HepG2 (cell line): ENCODE results near the gene NPB. TPM values are rescaled to one million over a fixed set of nuclear protein-coding genes. Genes with fewer than 3 reads are reported as not detected.

ENCODE experiments used
- AHR ChIP-seq: IDR thresholded peaks from 2 replicates; pipeline ENCODE4 v1.6.1; 2018; ENCODE audit warnings: missing genetic modification reagents, missing compliant biosample characterization
- ARNTL ChIP-seq: sonication (generic); formaldehyde crosslinking; IDR thresholded peaks from 2 replicates; pipeline ENCODE4 v1.4.0; 2020; ENCODE audit warnings: mild to moderate bottlenecking, missing genetic modification reagents
- BORCS8-MEF2B ChIP-seq: sonication (generic); formaldehyde crosslinking; IDR thresholded peaks from 2 replicates; pipeline ENCODE4 v1.8.0; 2022; ENCODE audit warnings: mild to moderate bottlenecking, missing genetic modification reagents
- CAMTA2 ChIP-seq: sonication (generic); formaldehyde crosslinking; IDR thresholded peaks from 2 replicates; pipeline ENCODE4 v1.4.0; 2020; ENCODE audit warnings: mild to moderate bottlenecking, missing genetic modification reagents, borderline replicate concordance
- ERF ChIP-seq: IDR thresholded peaks from 2 replicates; pipeline ENCODE4 v1.6.1; 2018; ENCODE audit warnings: missing biosample characterization, missing genetic modification reagents
- HMG20B ChIP-seq: conservative IDR thresholded peaks from 2 replicates; pipeline ENCODE4 v1.6.1; 2016; ENCODE audit warnings: missing genetic modification reagents, missing compliant biosample characterization
- IRX3 ChIP-seq: sonication (generic); formaldehyde crosslinking; IDR thresholded peaks from 2 replicates; pipeline ENCODE4 v1.8.1; 2023; ENCODE audit warnings: mild to moderate bottlenecking, low read depth, missing genetic modification reagents, borderline replicate concordance
- MAFG ChIP-seq: sonication (generic); formaldehyde crosslinking; IDR thresholded peaks from 2 replicates; pipeline ENCODE4 v1.5.1; 2020; ENCODE audit warnings: mild to moderate bottlenecking, missing genetic modification reagents
- NCOA2 ChIP-seq: sonication (generic); formaldehyde crosslinking; IDR thresholded peaks from 2 replicates; pipeline ENCODE4 v1.8.0; 2022; ENCODE audit warnings: inconsistent platforms
- NFE2 ChIP-seq: sonication (generic); formaldehyde crosslinking; IDR thresholded peaks from 2 replicates; pipeline ENCODE4 v1.4.0; 2020; ENCODE audit warnings: missing genetic modification reagents
- SSRP1 ChIP-seq: IDR thresholded peaks from 2 replicates; pipeline ENCODE4 v1.6.1; 2016; ENCODE audit warnings: control low read depth
- ZBTB8A ChIP-seq: sonication (generic); formaldehyde crosslinking; IDR thresholded peaks from 2 replicates; pipeline ENCODE4 v1.4.0; 2020; ENCODE audit warnings: mild to moderate bottlenecking, low read depth, missing genetic modification reagents, borderline replicate concordance
- ZNF329 ChIP-seq: sonication (generic); formaldehyde crosslinking; IDR thresholded peaks from 2 replicates; pipeline ENCODE4 v1.9.0; 2021; ENCODE audit warnings: low read depth, mild to moderate bottlenecking, missing genetic modification reagents
- ZNF558 ChIP-seq: sonication (generic); formaldehyde crosslinking; IDR thresholded peaks from 2 replicates; pipeline ENCODE4 v1.9.0; 2022; ENCODE audit warnings: mild to moderate bottlenecking, missing genetic modification reagents, borderline replicate concordance
- ZNF672 ChIP-seq: sonication (generic); formaldehyde crosslinking; IDR thresholded peaks from 2 replicates; pipeline ENCODE4 v1.8.1; 2022; ENCODE audit warnings: missing genetic modification reagents
- ZNF720 ChIP-seq: sonication (generic); formaldehyde crosslinking; IDR thresholded peaks from 2 replicates; pipeline ENCODE4 v1.4.0; 2020; ENCODE audit warnings: missing genetic modification reagents
- ZSCAN22 ChIP-seq: sonication (generic); formaldehyde crosslinking; IDR thresholded peaks from 2 replicates; pipeline ENCODE4 v1.4.0; 2020; ENCODE audit warnings: mild to moderate bottlenecking, missing genetic modification reagents
- polyA plus RNA-seq, 8 experiments: library from polyadenylated mRNA; depleted of rRNA in 3 of 8; stranded (reverse) in 7 of 8; unstranded in 1 of 8; fragments of >200 nt; fragmentation: Illumina TruSeq in 4 of 8; extraction: Trizol in 4 of 8; gene quantifications; 2 replicates each; pipeline versions ENCODE4 v1.2.1 to v1.2.3, GENCODE V29; 2011 to 2016; ENCODE audit warnings: low read depth in 4 of 8, missing spikeins in 1 of 8, mixed read lengths in 1 of 8; ENCODE audit not compliant: insufficient read depth in 1 of 8
- total RNA-seq, 5 experiments: library from RNA; depleted of rRNA; stranded (reverse); fragments of >200 nt; fragmentation: Illumina TruSeq; extraction: Trizol; gene quantifications; 2 replicates each; pipeline ENCODE4 v1.2.3, GENCODE V29; 2016; ENCODE audit warnings: low read depth in 1 of 5
- TF ChIP-seq, protein P1 (sequence below): sonication (generic); formaldehyde crosslinking; IDR thresholded peaks from 2 replicates; pipeline ENCODE4 v1.9.0; 2021; ENCODE audit warnings: missing genetic modification reagents, mild to moderate bottlenecking, borderline replicate concordance
- TF ChIP-seq, protein P2 (sequence below): sonication (generic); formaldehyde crosslinking; IDR thresholded peaks from 2 replicates; pipeline ENCODE4 v1.8.1; 2023; ENCODE audit warnings: missing genetic modification reagents, mild to moderate bottlenecking, borderline replicate concordance

Gene NPB
- total and polyA plus RNA-seq, 2 of the 13 experiments (the other 11 are each of a cell fraction or from before 2014, with no cell fraction given) = 0.11 to 0.93 TPM

DNA sequence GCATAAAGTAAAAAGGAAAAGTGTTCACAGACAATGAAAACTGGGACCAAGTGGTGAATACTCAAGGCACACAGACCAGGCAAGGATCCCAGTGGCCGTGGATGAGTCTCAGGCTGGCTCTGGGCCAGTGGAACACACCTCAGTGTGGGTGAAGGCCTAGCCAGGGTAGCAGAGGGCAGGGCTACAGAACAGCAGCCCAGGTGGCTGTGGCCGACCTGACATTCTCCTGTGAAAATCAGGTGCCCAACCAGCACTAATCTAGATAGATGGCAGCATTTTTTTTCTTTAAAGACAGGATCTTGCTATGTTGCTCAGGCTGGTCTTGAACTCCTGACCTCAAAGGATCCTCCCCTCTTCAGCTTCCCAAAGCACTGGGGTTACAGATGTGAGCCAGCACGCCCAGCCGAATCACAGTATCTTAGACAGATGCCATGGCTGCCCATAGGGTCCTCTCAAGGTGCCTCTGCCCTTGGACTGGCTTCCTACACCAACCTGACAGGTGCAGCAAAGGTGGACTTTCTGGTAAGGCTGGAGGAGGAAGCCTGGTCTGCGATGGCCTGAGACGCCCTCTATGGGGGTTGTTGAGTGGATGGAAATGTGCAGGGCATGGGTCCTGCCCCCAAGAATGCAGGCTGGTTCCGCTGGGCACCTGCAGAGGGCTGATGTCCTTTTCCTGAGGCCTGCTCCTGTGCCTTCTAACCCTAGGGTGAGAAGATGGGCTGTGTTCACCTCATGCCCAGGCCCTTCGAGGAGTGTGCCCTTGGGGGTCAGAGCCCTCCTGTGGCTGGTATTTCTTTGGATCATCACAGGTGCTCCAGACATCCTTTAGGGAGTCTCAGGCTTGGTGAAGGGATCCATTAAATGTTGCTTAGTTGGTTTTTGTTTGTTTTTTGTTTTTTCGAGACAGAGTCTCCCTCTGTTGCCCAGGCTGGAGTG, 37.9 kb upstream of the NPB start (continued):
- no peak for TF ChIP-seq MAFG
- TF ChIP-seq ZNF558 (CRISPR knock-in tag) = no peak
- no peak for TF ChIP-seq NCOA2 (CRISPR knock-in tag)
- no peak for TF ChIP-seq ARNTL (CRISPR knock-in tag)
- no peak for TF ChIP-seq IRX3 (CRISPR knock-in tag)
- TF ChIP-seq HMG20B (CRISPR knock-in tag) = no peak
- no peak for TF ChIP-seq CAMTA2 (CRISPR knock-in tag)
- TF ChIP-seq ZNF329 = no peak
- peak; percentile 83 for TF ChIP-seq ZSCAN22 (CRISPR knock-in tag)
- TF ChIP-seq, protein P1, sequence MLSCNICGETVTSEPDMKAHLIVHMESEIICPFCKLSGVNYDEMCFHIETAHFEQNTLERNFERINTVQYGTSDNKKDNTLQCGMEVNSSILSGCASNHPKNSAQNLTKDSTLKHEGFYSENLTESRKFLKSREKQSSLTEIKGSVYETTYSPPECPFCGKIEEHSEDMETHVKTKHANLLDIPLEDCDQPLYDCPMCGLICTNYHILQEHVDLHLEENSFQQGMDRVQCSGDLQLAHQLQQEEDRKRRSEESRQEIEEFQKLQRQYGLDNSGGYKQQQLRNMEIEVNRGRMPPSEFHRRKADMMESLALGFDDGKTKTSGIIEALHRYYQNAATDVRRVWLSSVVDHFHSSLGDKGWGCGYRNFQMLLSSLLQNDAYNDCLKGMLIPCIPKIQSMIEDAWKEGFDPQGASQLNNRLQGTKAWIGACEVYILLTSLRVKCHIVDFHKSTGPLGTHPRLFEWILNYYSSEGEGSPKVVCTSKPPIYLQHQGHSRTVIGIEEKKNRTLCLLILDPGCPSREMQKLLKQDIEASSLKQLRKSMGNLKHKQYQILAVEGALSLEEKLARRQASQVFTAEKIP = no peak
- no peak for TF ChIP-seq ZNF672 (CRISPR knock-in tag)
- TF ChIP-seq SSRP1 (CRISPR knock-in tag) = no peak
- TF ChIP-seq ZBTB8A (CRISPR knock-in tag) = no peak
- no peak for TF ChIP-seq AHR (CRISPR knock-in tag)
- no peak for TF ChIP-seq BORCS8-MEF2B (CRISPR knock-in tag)
- TF ChIP-seq ERF (CRISPR knock-in tag) = no peak; the same call in 1 of the 2 replicates
- no peak for TF ChIP-seq ZNF720 (CRISPR knock-in tag)
- no peak for TF ChIP-seq NFE2
- TF ChIP-seq, protein P2, sequence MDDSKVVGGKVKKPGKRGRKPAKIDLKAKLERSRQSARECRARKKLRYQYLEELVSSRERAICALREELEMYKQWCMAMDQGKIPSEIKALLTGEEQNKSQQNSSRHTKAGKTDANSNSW (CRISPR knock-in tag) = no peak
